Peyer's patch (tissue), 4 donors: ENCODE results near the gene INPP4A.

Experiments
- CTCF ChIP-seq, 6 experiments: fragments of 450-650 bp in 4 of 6; fragments of 200-600 bp in 2 of 6; sonication (generic) in 1 of 6; IDR thresholded peaks; one replicate each; pipeline ENCODE4 v1.5.1; 2017 to 2019; ENCODE audit warnings: antibody characterized with exemption in 6 of 6, mild to moderate bottlenecking in 3 of 6, moderate library complexity in 1 of 6
- POLR2A ChIP-seq, 2 donors: fragments of 450-650 bp; IDR thresholded peaks; one replicate each; pipeline ENCODE4 v1.5.1; 2017; ENCODE audit warnings: antibody characterized with exemption in 2 of 2, mild to moderate bottlenecking in 2 of 2, moderate library complexity in 2 of 2

GRCh38 chr2:98460573-98461497 is 16.2 kb downstream of the INPP4A start:
- TF ChIP-seq CTCF (IDR thresholded peaks at IDR 0.05) (no peak), POLR2A (IDR thresholded peaks at IDR 0.05) (no peak)
